ENCODE results near the gene SEMG1.
A peak's percentile ranks its signal among the peaks of the same experiment; 100 is the strongest.

The SEMG1 gene

DNA sequence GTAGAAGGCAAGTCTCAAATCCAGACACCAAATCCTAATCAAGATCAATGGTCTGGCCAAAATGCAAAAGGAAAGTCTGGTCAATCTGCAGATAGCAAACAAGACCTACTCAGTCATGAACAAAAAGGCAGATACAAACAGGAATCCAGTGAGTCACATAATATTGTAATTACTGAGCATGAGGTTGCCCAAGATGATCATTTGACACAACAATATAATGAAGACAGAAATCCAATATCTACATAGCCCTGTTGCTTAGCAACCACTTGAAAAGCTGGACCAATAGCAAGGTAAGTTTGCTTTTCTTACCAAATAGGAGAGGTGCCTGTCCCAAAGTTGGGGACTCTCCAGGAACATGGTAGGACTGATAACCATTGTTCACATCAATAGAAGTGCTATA, 16.3 kb downstream of the SEMG1 start:
- DNase-seq (ENCODE audit: low read depth, low spot score): no peak

DNA sequence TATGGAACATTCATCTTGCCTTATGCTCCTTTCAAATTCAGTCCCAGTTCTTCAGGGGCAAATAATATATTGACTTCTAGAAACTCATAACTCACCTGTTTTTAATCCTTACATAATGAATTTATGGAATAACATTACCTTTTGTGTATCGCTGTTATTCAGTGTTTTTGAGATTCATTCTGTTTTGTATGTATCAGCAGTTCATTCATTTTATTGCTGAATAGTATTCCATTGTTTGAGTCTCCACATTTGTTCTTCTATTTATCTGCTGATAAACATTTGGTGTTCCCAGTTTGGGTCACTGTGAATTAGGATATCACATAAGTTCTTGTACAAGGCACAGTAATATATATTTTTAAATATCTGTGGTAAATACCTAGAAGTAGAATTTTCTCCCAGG, 19.5 kb downstream of the SEMG1 start:
- no peak for DNase-seq (ENCODE audit: low read depth, low spot score)

DNA sequence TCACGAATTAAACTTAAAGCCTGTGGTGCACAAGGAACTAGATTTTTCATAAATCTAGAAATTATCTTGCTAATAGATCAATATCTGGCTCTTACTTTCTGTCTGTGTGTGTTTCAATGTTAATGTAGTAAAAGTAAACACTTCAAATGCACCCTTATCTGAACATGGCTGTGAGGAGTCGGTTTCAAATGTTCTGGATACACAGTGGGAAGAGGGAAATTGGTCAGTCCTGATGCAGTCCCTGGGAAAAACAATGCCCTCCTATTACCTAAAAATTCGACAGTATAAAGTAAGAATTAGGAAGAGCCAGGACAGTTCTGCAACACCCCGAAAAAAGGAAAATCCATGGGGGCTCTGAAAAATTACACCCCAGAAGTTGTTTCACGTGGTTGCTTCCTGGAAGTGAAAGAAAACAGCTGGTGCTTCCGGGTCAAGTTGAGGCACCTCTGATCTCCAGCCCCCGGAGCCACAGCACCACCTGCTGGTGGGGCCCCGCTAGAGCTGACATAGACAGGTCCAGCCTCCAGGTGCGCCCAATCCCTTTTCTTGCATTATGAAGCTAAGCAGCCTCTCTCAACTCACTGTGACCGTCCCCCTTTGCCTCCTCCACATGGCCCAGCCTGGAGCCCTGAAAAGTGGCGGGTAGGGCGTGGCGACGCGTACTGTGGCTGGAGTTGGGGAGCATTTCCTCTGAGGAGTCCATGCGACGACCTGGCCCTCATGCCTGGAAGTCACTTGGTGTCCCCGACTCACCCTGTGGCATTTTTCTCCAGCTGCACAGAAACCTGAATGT, 22.6 kb downstream of the SEMG1 start:
- peak; percentile 50 for DNase-seq (ENCODE audit: low read depth, low spot score)

GRCh38 chr20:45230631-45231030, 23.8 kb downstream of the SEMG1 start:
- no peak for DNase-seq (ENCODE audit: low read depth, low spot score)

DNA sequence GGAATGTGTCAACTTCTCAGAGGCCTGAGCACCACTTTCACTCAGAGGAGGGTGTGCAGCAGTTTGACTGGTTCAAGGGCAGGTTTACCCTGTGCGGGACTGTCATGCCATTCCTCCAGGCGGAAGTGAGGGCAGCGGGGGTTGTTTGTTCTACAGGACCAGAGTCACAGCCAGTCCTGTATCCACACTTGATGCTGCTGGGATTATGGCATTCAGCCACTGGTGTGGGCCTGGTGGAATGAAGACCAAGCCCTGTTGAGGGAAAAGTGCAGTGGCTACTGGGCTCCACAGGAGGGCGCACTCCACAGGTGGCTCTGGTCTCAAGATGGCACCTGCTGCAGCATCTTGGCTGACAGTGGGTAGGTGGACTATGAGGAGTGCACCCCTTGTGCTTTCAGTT, 29.2 kb downstream of the SEMG1 start:
- DNase-seq (ENCODE audit: low read depth, low spot score): peak; percentile 23

DNA sequence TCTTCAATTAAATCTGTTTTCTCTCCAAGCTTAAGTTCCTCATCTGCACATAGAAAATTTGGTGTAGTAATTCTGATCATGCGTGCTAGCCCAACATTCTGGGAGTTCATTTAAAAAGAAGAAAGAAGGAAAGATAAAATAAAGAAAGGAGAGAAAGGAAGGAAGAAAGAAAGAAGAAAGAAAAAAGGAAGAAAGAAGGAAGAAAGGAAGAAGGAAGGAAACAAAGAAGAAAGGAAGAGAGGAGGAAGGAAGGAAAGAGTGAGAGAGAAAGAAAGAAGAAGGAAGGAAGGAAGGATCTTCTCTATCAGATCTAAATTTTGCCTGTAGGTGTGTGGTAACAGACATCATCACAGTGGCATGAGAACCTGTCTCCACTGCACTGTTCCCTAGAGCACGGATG, 31.3 kb downstream of the SEMG1 start:
- no peak for DNase-seq (ENCODE audit: low read depth, low spot score)

- no peak for DNase-seq (ENCODE audit: low read depth, low spot score)
Observed at GRCh38 chr20:45246109-45246508, 39.3 kb downstream of the SEMG1 start.

DNA sequence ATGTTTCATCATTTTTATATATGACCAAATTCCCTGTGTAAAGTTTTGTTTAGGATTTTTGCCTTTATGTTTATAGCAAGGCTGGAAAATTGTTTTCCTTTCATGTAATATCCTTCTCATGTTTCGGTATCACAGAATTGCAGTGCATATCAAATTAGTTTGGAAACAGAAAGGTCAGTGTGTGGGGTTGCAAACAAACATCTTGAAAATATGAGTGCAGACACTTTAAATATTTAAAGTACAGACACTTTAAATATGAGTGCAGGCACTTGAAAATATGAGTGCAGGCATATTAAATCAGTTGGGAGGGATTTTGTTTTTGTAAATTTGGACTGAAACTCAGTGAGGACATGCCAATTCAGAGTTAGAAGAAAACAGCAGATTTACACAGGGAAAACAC, 41.0 kb downstream of the SEMG1 start:
- no peak for DNase-seq (ENCODE audit: low read depth, low spot score)

DNA sequence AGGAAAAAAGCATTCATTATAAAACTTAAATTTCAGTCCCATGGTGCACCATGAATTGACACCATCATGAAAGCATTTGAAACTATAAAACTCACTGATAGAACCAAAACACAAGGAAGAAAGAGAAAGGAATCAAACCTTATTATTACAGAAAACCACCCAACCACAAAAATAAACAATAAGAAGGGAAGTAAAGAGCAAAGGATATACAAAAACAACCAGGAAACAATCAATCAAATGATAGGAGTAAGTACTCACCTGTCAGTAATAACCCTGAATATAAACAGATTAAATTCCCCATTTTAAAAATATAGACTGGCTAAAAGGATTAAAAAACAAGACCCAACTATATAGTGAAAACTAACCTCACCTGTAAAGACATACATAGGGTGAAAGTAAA, 41.8 kb downstream of the SEMG1 start:
- no peak for DNase-seq (ENCODE audit: low read depth, low spot score)

- DNase-seq (ENCODE audit: low read depth, low spot score): no peak
Observed at GRCh38 chr20:45251884-45252560, 45.2 kb downstream of the SEMG1 start.

- DNase-seq (ENCODE audit: low read depth, low spot score): no peak
Observed at GRCh38 chr20:45253261-45253660, 46.4 kb downstream of the SEMG1 start.

DNA sequence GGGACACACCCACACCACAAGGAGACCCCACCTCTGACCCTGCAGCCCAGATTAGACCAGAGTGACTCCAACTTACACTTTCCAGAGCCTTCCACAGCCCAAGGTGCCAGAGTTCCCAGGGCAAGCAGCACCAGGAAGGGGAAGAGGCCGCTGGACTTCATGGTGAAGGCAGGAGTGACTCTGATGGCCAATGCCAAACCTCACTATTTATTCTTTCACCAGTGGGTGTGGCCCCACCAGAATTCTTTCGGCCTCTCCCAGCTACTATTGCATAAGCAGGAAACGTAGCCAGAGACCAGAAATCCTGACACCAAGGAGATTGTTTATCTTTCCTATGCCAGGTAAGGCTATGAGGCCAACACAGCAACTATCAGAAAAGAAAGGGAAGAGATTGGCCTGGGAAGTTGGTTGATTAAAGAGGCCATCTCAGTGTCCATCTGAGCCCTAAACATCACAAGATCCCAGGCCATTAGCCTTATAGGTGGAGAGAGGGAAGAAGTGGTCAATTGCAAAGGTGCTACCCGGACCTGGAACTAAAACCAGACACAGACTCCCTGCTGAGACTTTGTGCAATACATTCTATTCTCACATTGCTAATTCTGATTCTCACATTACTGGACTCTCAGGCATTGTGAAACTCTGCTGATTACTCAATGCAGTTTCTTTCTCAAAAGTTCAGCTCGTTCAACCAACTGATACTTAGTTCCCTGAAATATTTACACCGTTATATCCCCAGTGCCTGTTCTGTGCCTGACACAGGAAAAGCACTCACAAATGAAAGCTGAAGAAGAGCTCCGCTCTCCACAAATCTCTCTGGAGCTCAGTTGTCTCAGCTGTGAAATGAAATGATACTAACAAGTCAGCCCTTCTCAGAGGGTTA, 47.8 kb downstream of the SEMG1 start, which contains the start of gene SLPI:
Gene SLPI (minus strand): TSS at position 182 of the 880 bp plus-strand sequence. CDS start 21 bp downstream, at position 161.
- no peak for DNase-seq (ENCODE audit: low read depth, low spot score)

- DNase-seq (ENCODE audit: low read depth, low spot score): no peak
Observed at GRCh38 chr20:45257161-45257560, 50.3 kb downstream of the SEMG1 start.

DNA sequence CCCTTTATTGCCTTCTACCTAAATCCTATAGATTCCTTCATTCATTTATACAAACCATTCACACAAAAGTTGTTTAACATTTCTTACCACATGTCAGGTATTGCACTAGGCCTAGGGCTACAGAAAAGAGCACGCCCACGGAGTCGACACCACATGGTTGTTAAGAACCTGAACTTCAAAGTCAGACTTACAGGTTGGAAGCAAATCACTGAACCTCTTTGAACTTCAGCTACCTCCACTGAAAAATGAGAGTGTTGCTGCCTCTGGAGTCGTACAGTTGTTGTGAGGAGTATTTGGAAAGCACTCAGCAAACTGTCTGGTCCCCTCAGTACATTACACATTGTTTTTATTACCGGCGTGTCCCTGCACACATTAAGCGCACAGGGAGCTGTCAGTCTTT, 50.9 kb downstream of the SEMG1 start:
- DNase-seq (ENCODE audit: low read depth, low spot score): no peak

DNA sequence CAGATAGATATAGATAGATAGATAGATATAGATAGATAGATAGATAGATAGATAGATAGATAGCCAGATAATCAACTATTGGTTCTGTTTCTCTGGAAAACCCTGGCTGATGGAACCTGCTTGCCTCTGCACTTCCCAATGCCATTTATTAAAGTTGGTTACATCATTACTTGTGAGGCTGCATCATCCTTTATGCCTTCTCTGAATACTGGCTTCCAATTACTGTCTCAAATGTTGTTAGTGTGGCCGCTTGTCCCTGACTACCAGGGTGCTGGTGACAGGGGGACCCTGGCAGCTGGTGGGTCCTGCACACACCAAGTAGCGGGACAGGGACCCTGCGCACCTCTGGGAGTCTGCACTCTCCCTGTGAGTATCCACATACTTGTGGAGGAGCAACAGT, 51.4 kb downstream of the SEMG1 start:
- no peak for DNase-seq (ENCODE audit: low read depth, low spot score)

GRCh38 chr20:45258664-45259063, 51.8 kb downstream of the SEMG1 start:
- no peak for DNase-seq (ENCODE audit: low read depth, low spot score)
